ENCODE results near the gene MED15.

MED15 gene

GRCh38 chr22:20550851-20551744, 43.7 kb downstream of the MED15 start:
- in situ Hi-C loops (cut with MboI; ENCODE audit: low sequenced_read_pairs), result no loop called here

GRCh38 chr22:20551805-20552442, 44.5 kb downstream of the MED15 start:
- in situ Hi-C loops (cut with MboI; ENCODE audit: low sequenced_read_pairs), result no loop called here

DNA sequence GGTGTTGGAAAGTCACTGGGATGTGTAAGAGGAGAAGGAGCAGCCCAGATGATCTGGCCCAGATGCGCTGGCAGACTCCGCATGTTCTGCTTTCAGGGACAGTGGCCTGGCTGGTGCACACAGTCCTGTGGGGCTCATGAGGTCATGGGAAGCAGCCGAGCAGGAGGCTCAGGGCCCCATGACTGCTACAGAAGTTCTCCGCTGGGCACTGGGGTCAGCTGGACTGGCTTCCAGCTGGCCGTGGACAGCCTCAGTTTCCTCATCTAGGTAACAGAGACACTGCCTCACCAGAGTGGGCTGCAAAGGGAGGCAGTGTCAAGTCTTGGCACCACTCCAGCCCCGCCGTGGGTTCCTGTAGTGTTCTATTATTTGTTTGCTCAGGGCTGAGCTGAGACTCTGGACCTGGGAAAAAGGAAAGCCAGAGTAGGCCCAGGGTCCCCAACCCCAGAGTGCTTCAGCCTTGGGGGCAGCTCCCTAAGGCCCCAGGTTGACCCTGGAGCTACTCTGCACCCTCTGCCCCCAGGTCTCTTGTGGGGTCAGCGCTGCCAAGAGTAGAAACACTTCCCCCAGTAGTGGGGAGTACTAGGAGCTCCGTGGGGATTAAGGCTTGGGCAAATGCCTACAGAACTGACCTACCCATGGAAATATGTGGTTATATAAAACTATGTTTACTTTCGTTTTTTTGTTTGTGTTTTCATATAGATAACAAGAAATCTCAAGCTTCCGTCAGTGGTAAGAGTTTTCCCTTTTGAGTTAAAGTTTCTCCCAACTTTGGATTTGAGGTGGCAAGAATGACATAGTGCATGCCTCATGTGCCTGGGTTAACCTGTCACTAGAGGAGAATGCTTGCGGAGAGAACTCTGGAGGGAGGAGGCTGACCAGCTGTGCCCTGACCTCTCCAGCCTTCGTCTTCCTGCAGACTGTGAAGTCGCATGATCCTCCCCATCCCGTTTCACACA, 45.3 kb downstream of the MED15 start:
- in situ Hi-C loops (cut with MboI; ENCODE audit: low sequenced_read_pairs), result no loop called here

- in situ Hi-C loops (cut with MboI; ENCODE audit: low sequenced_read_pairs), result no loop called here
These were observed 46.7 kb downstream of the MED15 start for GRCh38 chr22:20553947-20554741.

DNA sequence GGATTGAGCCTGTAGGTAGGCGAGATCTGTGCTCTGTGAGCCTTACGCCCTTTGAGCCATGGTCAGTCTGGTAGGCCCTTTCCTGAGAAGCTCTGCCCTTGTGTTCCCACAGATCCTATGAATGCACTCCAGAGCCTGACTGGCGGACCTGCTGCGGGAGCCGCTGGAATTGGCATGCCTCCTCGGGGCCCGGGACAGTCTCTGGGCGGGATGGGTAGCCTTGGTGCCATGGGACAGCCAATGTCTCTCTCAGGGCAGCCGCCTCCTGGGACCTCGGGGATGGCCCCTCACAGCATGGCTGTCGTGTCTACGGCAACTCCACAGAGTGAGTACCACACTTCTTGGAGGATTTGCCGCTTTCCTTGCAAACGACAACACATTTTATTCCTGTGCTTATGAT, 47.4 kb downstream of the MED15 start:
- in situ Hi-C loops (cut with MboI; ENCODE audit: low sequenced_read_pairs), result no loop called here

DNA sequence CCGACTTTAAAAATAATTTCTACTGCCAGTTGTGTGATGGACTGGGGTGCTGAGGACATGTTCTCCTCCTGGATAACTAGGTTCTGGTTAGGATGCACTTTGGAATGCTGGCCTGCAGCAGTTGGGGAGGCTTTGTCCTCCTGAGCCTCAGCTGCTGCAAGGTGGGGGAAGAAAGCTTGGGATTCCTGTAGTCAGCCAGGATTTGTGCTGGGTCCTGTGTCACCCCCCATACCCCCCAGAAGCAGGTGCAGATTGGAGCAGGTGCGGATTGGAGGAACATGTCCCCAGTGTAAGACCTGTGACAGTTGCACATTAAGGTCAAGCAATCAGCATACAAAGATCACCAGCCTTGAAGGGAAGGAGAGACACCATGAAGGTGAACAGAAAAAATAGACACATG, 51.1 kb downstream of the MED15 start:
- in situ Hi-C loops (cut with MboI; ENCODE audit: low sequenced_read_pairs), result no loop called here

DNA sequence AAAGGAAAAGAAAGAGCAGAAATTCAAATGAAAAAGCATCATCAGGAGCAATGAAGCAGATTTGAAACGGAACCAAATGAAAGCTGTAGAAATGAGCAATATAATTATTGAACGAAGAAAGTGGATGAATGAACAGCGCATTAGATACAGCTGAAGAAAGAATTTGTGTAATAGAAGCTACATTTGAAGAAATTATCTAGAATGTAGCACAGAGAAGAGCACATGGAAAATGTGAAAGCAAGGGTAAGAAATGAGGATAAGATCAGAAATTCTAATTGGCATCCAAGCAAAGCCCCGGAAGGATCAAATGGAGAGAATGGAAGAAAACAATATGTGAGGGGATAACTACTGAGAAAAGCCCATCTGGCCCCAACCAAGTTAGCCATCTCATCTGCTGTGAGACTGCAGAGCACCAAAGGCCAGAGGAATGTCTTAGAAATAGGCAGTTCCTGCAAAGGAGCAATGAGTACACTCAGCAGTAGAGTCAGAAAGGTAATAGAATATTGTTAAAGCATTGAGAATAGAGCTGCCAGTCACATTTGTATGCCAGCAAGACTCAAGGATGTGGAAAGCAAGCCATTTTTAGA, 51.9 kb downstream of the MED15 start:
- in situ Hi-C loops (cut with MboI; ENCODE audit: low sequenced_read_pairs), result no loop called here

DNA sequence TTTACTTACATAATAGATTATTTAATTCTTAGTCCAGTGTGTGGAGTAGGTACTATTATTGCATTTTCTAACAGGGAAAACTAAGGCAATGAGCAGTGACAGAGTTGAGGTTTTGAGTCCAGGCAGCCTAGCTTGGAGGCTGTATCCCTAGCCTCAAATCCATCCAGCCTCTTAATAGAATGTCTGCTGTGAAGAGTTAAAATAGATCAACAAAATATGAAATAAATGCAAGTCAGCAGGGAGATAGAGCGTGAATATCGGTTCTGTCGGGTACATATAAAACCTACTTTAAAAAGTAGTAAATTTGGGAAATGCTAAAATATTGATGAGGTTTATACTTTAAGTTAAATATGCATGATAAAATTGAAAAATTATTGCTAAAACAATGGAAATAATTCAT, 53.3 kb downstream of the MED15 start:
- in situ Hi-C loops (cut with MboI; ENCODE audit: low sequenced_read_pairs), result no loop called here

DNA sequence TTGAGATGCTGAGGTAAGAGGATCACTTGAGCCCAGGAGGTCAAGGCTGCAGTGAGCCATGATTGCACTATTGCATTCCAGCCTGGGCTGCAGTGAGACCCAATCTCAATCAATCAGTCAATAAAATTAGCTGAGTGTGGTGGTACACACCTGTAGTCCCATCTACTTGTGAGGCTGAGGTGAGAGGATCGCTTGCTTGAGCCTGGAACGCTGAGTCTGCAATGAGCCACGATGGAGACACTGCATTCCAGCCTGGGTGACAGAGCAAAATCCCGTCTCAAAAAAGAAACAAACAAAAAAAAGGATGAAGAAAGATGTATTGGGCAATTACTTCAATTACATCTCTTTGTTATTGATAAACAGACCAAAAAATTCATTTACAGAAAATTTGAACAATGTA, 54.5 kb downstream of the MED15 start:
- in situ Hi-C loops (cut with MboI; ENCODE audit: low sequenced_read_pairs), result no loop called here

DNA sequence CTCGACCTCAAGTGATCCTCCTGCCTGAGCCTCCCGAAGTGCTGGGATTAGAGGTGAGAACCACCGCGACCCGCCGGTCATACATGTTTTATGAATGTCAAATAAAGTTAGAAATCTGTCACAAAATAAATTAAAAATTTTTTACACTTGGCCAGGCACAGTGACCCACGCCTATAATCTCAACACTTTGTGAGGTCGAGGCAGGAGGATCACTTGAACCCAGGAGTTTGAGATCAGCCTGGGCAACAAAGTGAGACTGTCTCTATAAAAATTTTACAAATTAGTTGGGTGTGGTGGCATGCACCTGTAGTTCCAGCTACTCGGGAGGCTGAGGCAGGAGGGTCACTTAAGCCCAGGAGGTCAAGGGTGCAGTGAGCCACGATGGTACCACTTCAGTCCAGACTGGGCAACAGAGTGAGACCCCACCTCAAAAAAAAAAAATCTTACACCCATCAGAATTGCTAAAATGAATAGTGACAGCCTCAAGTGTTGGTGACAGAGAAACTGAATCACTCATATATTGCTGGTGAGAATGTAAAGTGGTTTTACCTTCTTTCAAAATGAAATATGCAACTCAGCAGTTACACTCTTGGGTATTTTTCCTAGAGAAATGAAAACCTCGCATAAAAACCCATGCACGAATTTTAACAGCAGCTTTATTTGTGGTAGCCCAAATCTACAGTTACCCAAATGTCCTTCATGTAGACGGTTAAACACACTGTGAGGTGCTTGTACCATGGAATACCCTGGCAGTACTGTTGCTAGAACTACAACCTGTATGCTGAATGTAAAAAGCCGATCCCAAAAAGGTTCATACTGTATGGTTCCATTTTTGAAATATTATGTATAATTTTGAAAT, 55.4 kb downstream of the MED15 start:
- in situ Hi-C loops (cut with MboI; ENCODE audit: low sequenced_read_pairs), result no loop called here

- in situ Hi-C loops (cut with MboI; ENCODE audit: low sequenced_read_pairs), result no loop called here
These were observed 56.1 kb downstream of the MED15 start for GRCh38 chr22:20563466-20563906.

- in situ Hi-C loops (cut with MboI; ENCODE audit: low sequenced_read_pairs), result no loop called here
These were observed 56.5 kb downstream of the MED15 start for GRCh38 chr22:20563941-20564371.

DNA sequence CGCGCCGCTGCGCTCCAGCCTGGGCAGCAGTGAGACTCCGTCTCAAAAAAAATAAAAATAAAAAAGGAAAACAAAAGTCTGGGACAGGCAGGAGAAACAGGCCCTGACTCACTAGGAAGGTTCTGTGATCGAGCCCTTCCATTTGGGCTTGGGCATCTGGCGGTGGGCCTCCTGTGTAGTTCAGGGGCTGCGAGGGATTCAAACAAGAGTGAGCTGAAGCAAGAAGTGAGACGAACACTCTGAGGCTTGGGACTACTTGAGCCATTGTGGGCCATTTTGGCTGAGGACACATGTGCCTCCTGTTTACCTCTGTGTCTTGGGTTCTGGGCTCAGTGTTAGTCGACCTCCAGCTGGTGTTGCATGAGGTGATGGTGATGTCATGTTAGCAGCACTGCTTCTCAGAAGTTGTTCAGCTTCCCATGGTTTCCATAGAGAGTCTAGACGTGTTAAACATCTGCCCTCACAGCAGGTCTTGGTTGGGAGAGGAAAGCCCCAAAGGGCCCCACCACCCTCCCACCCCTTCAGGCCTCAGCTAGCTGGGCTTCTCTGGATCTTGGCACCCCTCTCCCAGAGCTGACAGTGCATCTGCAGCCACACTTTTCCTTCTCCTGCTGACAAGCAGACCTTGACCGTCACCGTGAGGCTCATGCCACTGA, 57.8 kb downstream of the MED15 start:
- in situ Hi-C loops (cut with MboI; ENCODE audit: low sequenced_read_pairs), result no loop called here

- in situ Hi-C loops (cut with MboI; ENCODE audit: low sequenced_read_pairs), result no loop called here
These were observed 58.4 kb downstream of the MED15 start for GRCh38 chr22:20565761-20566160.

- in situ Hi-C loops (cut with MboI; ENCODE audit: low sequenced_read_pairs), result no loop called here
These were observed 59.2 kb downstream of the MED15 start for GRCh38 chr22:20566420-20567260.

DNA sequence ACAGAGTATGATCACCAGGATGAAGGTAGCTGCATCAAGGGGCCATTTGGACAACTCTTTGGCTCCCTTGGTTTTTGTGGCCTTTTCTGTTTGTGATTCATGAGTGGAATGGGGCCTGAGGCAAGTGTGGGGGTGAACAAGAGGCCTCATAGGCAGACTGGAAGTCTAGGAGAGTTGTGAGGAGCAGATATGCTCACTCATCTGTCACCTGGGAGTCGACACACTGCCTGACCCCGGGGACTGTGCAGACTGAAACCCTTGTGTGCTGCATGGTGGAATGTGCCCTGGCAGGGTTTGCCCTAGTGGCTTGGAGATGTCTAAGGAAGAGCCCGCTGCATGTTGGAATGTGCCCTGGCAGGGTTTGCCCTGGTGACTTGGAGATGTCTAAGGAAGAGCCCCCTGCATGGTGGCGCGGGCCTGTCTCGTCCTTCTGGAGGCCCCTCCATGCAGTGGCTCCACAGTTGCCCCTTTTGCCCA, 60.0 kb downstream of the MED15 start:
- in situ Hi-C loops (cut with MboI; ENCODE audit: low sequenced_read_pairs), result no loop called here

DNA sequence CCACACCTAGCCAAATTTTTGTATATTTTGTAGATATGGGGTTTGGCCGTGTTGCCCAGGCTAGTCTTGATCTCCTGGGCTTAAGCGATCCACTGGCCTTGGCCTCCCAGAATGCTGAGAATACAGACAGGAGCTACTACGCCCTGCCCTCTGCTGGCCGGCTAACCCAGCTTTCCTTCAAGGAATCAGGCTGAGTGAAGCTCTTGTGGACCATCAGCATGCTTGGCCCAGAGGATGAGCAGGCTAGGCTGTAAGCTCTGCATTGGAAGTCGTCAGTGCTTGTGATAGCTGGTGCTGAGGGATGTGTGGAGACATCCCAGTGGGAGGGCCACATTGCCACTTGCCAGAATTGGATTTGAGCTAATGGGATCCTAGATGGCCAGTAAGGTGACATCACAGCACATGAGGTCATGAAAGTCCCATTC, 60.6 kb downstream of the MED15 start:
- in situ Hi-C loops (cut with MboI; ENCODE audit: low sequenced_read_pairs), result no loop called here

Measured in hTERT RPE-1 (cell line).